Skeletal muscle tissue (tissue), 4 donors: Measurements from ENCODE around the gene COL20A1. TPM values are rescaled to one million over a fixed set of nuclear protein-coding genes. Genes with fewer than 3 reads are reported as not detected.

Experiments
- H3K27ac ChIP-seq: one replicate; pipeline ENCODE4 v1.7.0; 2013; ENCODE audit warnings: mild to moderate bottlenecking, low read depth, low read length, inconsistent platforms
- H3K27me3 ChIP-seq, 3 donors: one replicate each; pipeline ENCODE4 v1.7.0; 2013; ENCODE audit warnings: low read length in 3 of 3; ENCODE audit not compliant: control insufficient read depth in 3 of 3, insufficient read depth in 3 of 3
- H3K36me3 ChIP-seq, 3 donors: one replicate each; pipeline ENCODE4 v1.7.0; 2013; ENCODE audit warnings: low read length in 3 of 3; ENCODE audit not compliant: control insufficient read depth in 3 of 3, insufficient read depth in 3 of 3
- H3K4me1 ChIP-seq, 3 donors: one replicate each; pipeline ENCODE4 v1.7.0; 2013; ENCODE audit warnings: low read length in 3 of 3, mild to moderate bottlenecking in 3 of 3; ENCODE audit not compliant: control insufficient read depth in 3 of 3, insufficient read depth in 3 of 3
- H3K4me3 ChIP-seq, 3 donors: one replicate each; pipeline ENCODE4 v1.7.0; 2013; ENCODE audit warnings: low read length in 3 of 3
- H3K9ac ChIP-seq, 3 donors: one replicate each; pipeline ENCODE4 v1.7.0; 2013; ENCODE audit warnings: low read length in 3 of 3, mild to moderate bottlenecking in 3 of 3, moderate library complexity in 2 of 3, low read depth in 1 of 3
- H3K9me3 ChIP-seq, 3 donors: one replicate each; pipeline ENCODE4 v1.7.0; 2013; ENCODE audit warnings: low read length in 3 of 3; ENCODE audit not compliant: control insufficient read depth in 3 of 3
- total RNA-seq: library from RNA; depleted of rRNA; stranded (reverse); fragments of >200 nt; gene quantifications from one replicate; pipeline ENCODE4 v1.2.3, GENCODE V29; 2014
- donor health status: Osteomylitis.

The COL20A1 gene
- total RNA-seq, 1 donor from 2014 or later: 2.6 TPM

DNA sequence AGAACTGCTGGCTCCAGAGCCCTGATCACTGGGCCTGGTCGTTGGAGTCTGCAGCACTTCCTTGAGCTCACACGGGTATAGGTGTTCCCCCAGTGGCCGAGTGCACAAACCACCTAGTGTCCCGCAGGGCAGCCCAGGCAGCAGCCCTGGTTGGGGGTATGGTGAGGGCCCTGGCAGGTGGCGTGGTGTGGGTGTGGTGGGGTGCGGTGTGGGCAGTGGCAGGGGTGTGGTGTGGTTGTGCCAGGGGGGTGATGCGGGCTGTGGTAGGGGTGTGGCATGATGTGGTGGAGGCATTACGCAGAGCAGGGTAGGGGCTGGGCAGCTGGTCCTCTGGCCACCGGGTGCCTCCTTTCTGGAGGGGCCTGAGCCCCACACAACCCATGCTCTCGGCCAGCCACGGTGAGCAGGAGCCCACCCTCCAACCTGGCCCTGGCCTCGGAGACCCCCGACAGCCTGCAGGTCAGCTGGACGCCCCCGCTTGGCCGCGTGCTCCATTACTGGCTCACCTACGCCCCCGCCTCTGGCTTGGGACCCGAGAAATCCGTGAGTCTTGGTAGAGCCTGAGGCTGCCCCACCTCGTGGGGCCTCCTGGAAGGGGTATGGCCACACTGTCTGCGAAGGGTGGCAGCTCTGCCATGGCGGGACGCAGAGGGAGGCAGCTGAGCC lies 20.5 kb downstream of the COL20A1 start:
- Histone ChIP-seq H3K27ac (no peak overlapping the region), H3K36me3 (no peaks in the 10 kb centered on the region), H3K9ac (no peak overlapping the region), H3K9me3 (no peaks in the 10 kb centered on the region), H3K4me1 (no peaks in the 10 kb centered on the region), H3K27me3 (peaks cover 20 to 51% (median 38%) of the 10 kb centered on the region in 3 donors), H3K4me3 (no peak overlapping the region)

DNA sequence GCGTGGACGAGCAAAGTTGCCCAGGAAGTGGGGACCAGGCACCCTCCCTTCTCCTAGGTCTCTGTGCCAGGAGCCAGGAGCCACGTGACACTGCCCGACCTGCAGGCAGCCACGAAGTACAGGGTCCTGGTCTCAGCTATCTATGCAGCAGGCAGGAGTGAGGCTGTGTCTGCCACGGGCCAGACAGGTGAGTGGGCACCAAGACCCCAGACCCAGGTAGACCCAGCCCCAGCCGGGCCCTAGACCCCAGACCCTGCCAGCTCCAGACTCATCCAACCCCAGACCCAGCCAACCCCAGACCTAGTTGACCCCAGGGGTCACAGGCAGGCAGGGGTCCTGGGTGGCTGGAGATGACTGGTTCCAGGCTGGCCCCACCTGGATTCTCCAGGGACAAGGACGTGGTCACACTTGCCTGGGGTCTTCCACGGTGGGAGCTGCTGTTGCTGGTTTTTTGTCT lies 21.1 kb downstream of the COL20A1 start:
- peaks cover 14 to 48% (median 33%) of the 10 kb centered on the region in 3 donors for H3K27me3 ChIP-seq
- no peaks in the 10 kb centered on the region for H3K9me3 ChIP-seq
- no peak overlapping the region for H3K9ac ChIP-seq
- no peaks in the 10 kb centered on the region for H3K4me1 ChIP-seq
- H3K4me3 ChIP-seq: no peak overlapping the region
- H3K27ac ChIP-seq: no peak overlapping the region
- no peaks in the 10 kb centered on the region for H3K36me3 ChIP-seq

DNA sequence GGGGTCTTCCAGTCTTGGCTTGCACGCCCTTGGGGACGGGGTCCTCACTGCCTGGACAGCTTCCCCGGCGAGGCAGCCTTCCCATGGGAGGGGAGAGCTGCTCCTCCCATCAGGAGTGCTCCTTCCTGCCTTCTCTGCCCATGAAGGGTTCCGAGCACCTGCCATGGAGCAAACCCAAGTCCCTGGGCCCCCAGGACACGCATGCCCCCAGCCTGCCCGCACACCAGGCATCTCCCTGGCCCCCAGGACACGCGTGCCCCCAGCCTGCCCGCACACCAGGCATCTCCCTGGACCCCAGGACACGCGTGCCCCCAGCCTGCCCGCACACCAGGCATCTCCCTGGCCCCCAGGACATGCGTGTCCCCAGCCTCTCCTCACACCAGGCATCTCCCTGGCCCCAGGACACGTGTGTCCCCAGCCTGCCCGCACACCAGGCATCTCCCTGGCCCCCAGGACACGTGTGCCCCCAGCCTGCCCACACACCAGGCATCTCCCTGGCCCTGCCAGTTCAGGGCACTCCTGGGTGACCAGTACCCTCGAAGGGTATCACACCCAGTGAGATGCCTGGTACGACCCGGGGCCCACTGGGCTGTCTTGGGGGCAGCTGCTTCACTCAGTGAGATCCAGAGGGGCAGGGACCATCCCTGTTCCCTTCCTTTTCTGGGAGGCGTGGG lies 21.7 kb downstream of the COL20A1 start:
- Histone ChIP-seq H3K36me3 (no peaks in the 10 kb centered on the region), H3K9me3 (no peaks in the 10 kb centered on the region), H3K27me3 (peaks cover 13 to 45% (median 27%) of the 10 kb centered on the region in 3 donors)

DNA sequence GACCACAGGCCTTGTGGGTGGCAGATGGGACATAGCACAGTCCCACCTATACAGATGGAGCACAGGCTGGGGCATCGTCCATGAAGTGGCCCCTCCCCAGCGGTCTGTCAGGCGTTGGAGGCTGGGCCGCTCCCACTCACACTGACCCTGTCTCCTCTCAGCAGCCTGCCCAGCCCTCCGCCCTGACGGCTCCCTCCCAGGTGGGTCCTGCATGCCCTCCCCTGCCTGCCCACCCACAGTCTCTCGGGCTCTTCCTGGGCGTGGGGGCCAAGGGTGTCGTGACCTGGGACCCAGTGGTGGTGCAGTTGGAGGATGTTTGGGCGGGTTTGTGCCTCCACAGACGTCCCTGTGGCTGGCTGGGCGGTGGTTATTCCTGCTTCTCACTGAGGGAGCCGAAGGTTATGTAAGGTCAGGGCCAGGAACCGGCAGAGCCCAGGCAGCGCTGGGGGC lies 22.3 kb downstream of the COL20A1 start:
- H3K9me3 ChIP-seq: no peaks in the 10 kb centered on the region
- H3K9ac ChIP-seq: no peak overlapping the region
- no peaks in the 10 kb centered on the region for H3K4me1 ChIP-seq
- H3K4me3 ChIP-seq: no peak overlapping the region
- H3K27me3 ChIP-seq: peaks cover 14 to 42% (median 31%) of the 10 kb centered on the region in 3 donors
- no peaks in the 10 kb centered on the region for H3K36me3 ChIP-seq
- no peak overlapping the region for H3K27ac ChIP-seq

More for the DNA sequence above, 21.7 kb downstream of the COL20A1 start:
- Histone ChIP-seq H3K27ac (no peak overlapping the region), H3K9ac (no peak overlapping the region), H3K4me3 (no peak overlapping the region), H3K4me1 (no peaks in the 10 kb centered on the region)

DNA sequence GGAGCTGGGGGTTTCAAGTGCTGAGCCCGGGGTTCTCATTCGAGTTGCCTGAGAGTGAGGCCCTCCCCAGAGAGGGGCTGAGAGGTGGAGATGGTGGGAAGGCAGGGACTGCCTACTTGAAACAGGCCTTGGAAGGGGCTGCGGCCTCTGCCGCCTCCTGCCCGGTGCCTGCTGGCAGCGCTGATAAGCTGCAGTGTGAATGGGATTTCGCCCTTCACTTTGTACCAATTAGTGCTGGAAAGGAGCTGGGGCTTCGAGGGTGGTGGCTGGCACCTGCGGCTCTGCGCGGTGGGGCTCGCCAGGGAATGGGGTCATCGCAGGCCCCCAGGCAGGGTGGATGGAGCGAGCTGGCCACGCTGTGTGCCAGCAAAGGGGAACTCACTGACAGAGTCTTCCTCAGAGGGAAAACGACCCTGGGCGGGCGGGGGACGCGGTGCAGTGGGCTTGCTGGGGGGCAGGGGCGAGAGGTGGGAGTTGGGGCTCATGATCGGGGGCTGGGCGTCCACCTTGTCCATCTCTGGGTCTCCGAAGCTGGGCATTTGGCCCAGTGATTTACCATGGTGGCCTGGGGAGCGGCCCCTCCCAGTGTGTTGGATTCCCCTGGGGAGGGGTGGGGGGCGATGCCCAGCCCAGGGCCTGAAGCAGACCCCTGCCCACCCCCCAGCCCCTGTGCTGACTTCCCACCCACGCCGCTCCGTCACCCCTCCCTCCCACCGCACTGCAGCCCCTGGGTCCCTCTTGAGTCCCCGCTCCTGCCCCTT lies 22.9 kb downstream of the COL20A1 start:
- Histone ChIP-seq H3K9me3 (no peaks in the 10 kb centered on the region), H3K9ac (no peak overlapping the region), H3K27ac (no peak overlapping the region), H3K36me3 (no peaks in the 10 kb centered on the region), H3K4me3 (no peak overlapping the region), H3K4me1 (no peaks in the 10 kb centered on the region), H3K27me3 (peaks cover 19 to 44% (median 38%) of the 10 kb centered on the region in 3 donors)

DNA sequence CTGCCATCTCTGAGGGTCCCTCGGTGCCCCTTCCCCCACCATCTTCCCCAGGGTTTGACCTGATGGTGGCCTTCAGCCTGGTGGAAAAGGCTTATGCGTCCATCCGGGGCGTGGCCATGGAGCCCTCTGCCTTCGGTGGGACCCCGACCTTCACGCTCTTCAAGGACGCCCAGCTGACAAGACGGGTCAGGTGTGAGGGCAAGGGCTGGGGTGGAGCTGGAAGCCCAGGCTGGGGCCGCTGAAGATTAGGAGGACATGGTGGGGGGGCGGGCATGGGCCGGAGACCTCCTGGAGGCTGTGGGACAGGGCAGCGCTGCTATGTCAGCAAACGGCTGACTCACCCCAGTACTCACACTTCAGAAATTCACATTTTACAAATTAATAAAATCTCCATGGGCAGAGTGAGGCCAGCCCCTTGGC lies 23.5 kb downstream of the COL20A1 start:
- Histone ChIP-seq H3K4me1 (no peaks in the 10 kb centered on the region), H3K4me3 (no peak overlapping the region), H3K36me3 (no peaks in the 10 kb centered on the region), H3K9ac (no peak overlapping the region), H3K9me3 (no peaks in the 10 kb centered on the region), H3K27me3 (peaks cover 19 to 47% (median 41%) of the 10 kb centered on the region in 3 donors), H3K27ac (no peak overlapping the region)

DNA sequence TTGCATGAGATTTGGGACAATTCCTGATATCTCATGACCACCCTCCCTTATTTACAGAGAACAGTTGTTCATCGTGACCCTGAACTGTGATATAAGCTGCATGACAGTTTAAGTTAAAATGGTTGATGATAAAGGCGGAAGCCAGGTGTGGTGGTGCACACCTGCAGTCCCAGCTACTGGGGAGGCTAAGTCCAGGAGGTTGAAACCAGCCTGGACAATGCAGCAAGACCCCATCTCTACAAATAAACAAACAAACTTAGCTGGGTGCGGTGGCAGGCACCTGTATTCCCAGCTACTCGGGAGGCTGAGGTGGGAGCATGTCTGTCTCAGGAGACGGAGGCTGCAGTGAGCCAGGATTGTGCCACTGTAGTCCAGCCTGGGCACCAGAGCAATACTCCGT lies 24.1 kb downstream of the COL20A1 start:
- H3K4me1 ChIP-seq: no peaks in the 10 kb centered on the region
- peaks cover 19 to 50% (median 41%) of the 10 kb centered on the region in 3 donors for H3K27me3 ChIP-seq
- no peak overlapping the region for H3K4me3 ChIP-seq
- H3K9me3 ChIP-seq: no peaks in the 10 kb centered on the region
- H3K9ac ChIP-seq: no peak overlapping the region
- no peak overlapping the region for H3K27ac ChIP-seq
- no peaks in the 10 kb centered on the region for H3K36me3 ChIP-seq

DNA sequence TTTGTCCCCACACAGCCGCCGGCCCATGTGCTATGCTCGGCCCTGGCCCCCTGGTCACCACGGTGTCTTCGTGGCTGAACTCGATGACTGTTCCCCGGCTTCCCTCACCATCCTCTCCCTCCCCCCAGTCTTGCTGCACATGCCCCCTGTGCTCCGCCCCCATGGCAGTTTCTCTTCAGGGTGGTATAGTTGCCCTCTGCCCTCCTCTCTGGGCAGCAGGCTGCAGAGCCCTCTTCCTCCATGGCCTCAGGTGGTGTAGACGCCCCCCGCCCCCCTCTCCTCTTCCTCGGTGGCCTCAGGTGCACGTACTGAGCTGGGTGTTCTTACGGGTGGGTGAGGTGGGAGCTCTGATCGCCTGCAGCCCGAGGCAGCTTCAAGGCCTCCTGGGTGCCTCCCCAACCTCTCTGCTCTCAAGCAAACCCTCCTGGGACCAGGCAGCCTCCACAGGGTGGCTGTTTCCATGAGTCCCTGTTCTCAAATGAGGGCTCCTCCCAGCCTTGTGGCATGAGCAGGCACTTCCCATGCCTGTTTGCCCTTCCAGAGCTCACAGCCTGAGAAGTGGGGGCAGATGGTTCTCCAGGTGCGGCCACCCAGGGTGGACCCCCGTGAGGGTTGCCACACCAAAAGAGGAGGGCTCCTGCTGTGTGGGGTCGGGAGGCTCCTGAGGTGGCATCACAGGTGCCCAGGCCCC lies 24.8 kb downstream of the COL20A1 start:
- Histone ChIP-seq H3K4me3 (no peak overlapping the region), H3K4me1 (no peaks in the 10 kb centered on the region), H3K36me3 (no peaks in the 10 kb centered on the region), H3K9me3 (no peaks in the 10 kb centered on the region), H3K27ac (no peak overlapping the region), H3K9ac (no peak overlapping the region), H3K27me3 (peaks cover 19 to 52% (median 43%) of the 10 kb centered on the region in 3 donors)

DNA sequence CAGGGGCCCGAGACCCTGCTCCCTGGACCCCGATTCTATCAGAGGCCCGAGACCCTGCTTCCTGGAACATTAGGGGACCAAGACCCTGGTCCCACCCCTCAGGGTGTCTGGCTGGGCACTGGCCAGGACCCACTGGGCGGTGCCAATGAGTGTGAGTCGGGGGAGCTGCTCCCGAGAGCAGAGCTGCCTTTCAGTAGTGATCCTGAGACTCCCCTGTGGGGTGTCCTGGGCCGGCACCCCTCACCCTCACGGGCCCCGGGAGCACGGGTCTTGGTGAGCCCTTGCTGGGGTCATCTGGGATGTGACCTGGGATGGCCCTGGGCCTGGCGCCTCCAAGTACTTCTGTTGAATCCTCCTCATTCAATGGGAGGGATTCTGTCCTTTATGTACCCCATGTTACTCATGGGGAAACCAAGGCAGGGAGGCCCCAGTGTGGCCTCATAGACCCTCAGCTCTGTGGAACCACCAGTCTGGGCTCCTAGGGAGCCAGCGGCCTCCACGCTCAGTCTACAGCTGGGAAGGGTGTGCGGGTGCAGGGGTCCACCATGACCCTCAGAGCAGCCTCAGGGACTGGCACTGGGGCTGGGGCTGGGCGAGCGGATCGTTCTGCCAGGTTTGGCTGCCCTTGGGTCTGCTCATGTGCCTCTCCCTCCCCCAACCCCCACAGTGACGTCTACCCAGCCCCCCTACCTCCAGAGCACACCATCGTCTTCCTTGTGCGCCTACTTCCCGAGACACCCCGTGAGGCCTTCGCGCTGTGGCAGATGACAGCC lies 25.6 kb downstream of the COL20A1 start:
- Histone ChIP-seq H3K9me3 (no peaks in the 10 kb centered on the region), H3K4me1 (no peaks in the 10 kb centered on the region), H3K27ac (no peak overlapping the region), H3K36me3 (no peaks in the 10 kb centered on the region), H3K27me3 (peaks cover 28 to 51% (median 47%) of the 10 kb centered on the region in 3 donors), H3K9ac (no peak overlapping the region), H3K4me3 (no peak overlapping the region)
